Measurements from ENCODE around the gene GJA9.
A peak's percentile ranks its signal among the peaks of the same experiment; 100 is the strongest.
"Not testable (repeated sequence)": the region's sequence is repeated elsewhere in the genome, so short reads cannot be mapped to it uniquely, and the experiment has no call there.

The GJA9 gene

GRCh38 chr1:38867208-38867607 lies 14.2 kb downstream of the GJA9 start:
- H3K4me3 Mint-ChIP-seq: no peak overlapping the region
- H3K4me1 Mint-ChIP-seq: peaks cover 36% of the 10 kb centered on the region
- peaks cover 8% of the 10 kb centered on the region for H3K36me3 Mint-ChIP-seq (ENCODE audit: insufficient read depth)
- H3K27ac Mint-ChIP-seq (ENCODE audit: low read depth): no peak overlapping the region
- no peaks in the 10 kb centered on the region for H3K9me3 Mint-ChIP-seq
- H3K27me3 Mint-ChIP-seq: no peaks in the 10 kb centered on the region
- no peak for ATAC-seq (replicated peaks; ENCODE audit: extremely low read depth, poor library complexity, severe bottlenecking)
- no peak for DNase-seq (ENCODE audit: low spot score in 2 of 2)

GRCh38 chr1:38865112-38865715 lies 16.2 kb downstream of the GJA9 start:
- H3K9me3 Mint-ChIP-seq: no peaks in the 10 kb centered on the region
- H3K4me1 Mint-ChIP-seq: peaks cover 28% of the 10 kb centered on the region
- peaks cover 8% of the 10 kb centered on the region for H3K36me3 Mint-ChIP-seq (ENCODE audit: insufficient read depth)
- no peaks in the 10 kb centered on the region for H3K27me3 Mint-ChIP-seq
- DNase-seq (ENCODE audit: low spot score in 2 of 2) (no peak), ATAC-seq (replicated peaks; ENCODE audit: extremely low read depth, poor library complexity, severe bottlenecking) (no peak)
- H3K27ac Mint-ChIP-seq (ENCODE audit: low read depth): no peak overlapping the region
- no peak overlapping the region for H3K4me3 Mint-ChIP-seq

- no peak for ATAC-seq (replicated peaks; ENCODE audit: extremely low read depth, poor library complexity, severe bottlenecking)
- peaks cover 15% of the 10 kb centered on the region for H3K36me3 Mint-ChIP-seq (ENCODE audit: insufficient read depth)
- H3K9me3 Mint-ChIP-seq: no peaks in the 10 kb centered on the region
- peaks cover 29% of the 10 kb centered on the region for H3K4me1 Mint-ChIP-seq
- peak overlapping the region; percentile 91 for H3K27ac Mint-ChIP-seq (ENCODE audit: low read depth)
- no peaks in the 10 kb centered on the region for H3K27me3 Mint-ChIP-seq
- no peak for DNase-seq (ENCODE audit: low spot score in 2 of 2)
- H3K4me3 Mint-ChIP-seq: peak overlapping the region; percentile 90
These were observed 21.0 kb downstream of the GJA9 start for GRCh38 chr1:38860454-38860795.

GRCh38 chr1:38859561-38860453 lies 21.6 kb downstream of the GJA9 start, which contains the start of gene RRAGC:
RRAGC (minus strand) TSS chr1:38859772; CDS start chr1:38859646, 126 bp downstream.
- Mint-ChIP-seq H3K36me3 (ENCODE audit: insufficient read depth) (peaks cover 19% of the 10 kb centered on the region), H3K27ac (ENCODE audit: low read depth) (peak within 1 kb of the TSS; percentile 91), H3K9me3 (no peaks in the 10 kb centered on the region), H3K27me3 (no peaks in the 10 kb centered on the region), H3K4me1 (peaks cover 35% of the 10 kb centered on the region), H3K4me3 (peak within 1 kb of the TSS; percentile 90)
- ATAC-seq (replicated peaks; ENCODE audit: extremely low read depth, poor library complexity, severe bottlenecking) (peak; percentile 100), DNase-seq (ENCODE audit: low spot score in 2 of 2) (peak; percentile 93 to 96)

- DNase-seq (ENCODE audit: low spot score in 2 of 2) (peak in 1 of 2 donors; percentile 12), ATAC-seq (replicated peaks; ENCODE audit: extremely low read depth, poor library complexity, severe bottlenecking) (peak; percentile 11)
- Mint-ChIP-seq H3K36me3 (ENCODE audit: insufficient read depth) (peaks cover 23% of the 10 kb centered on the region), H3K9me3 (no peaks in the 10 kb centered on the region), H3K4me1 (peaks cover 34% of the 10 kb centered on the region), H3K27me3 (no peaks in the 10 kb centered on the region), H3K4me3 (peak overlapping the region; percentile 90), H3K27ac (ENCODE audit: low read depth) (peak overlapping the region; percentile 91)
These were observed 22.4 kb downstream of the GJA9 start for GRCh38 chr1:38858833-38859560.

GRCh38 chr1:38852780-38853179 lies 28.6 kb downstream of the GJA9 start:
- no peak for ATAC-seq (replicated peaks; ENCODE audit: extremely low read depth, poor library complexity, severe bottlenecking)
- H3K4me1 Mint-ChIP-seq: peaks cover 26% of the 10 kb centered on the region
- H3K27ac Mint-ChIP-seq (ENCODE audit: low read depth): peak overlapping the region; percentile 27
- H3K36me3 Mint-ChIP-seq (ENCODE audit: insufficient read depth): peaks cover 44% of the 10 kb centered on the region
- no peak overlapping the region for H3K4me3 Mint-ChIP-seq
- H3K27me3 Mint-ChIP-seq: no peaks in the 10 kb centered on the region
- H3K9me3 Mint-ChIP-seq: no peaks in the 10 kb centered on the region
- DNase-seq (ENCODE audit: low spot score in 2 of 2): no peak

GRCh38 chr1:38848071-38848470 lies 33.3 kb downstream of the GJA9 start:
- Mint-ChIP-seq H3K9me3 (no peaks in the 10 kb centered on the region), H3K27ac (ENCODE audit: low read depth) (no peak overlapping the region), H3K4me3 (no peak overlapping the region), H3K4me1 (peaks cover 18% of the 10 kb centered on the region), H3K27me3 (no peaks in the 10 kb centered on the region), H3K36me3 (ENCODE audit: insufficient read depth) (peaks cover 56% of the 10 kb centered on the region)
- no peak for ATAC-seq (replicated peaks; ENCODE audit: extremely low read depth, poor library complexity, severe bottlenecking)
- DNase-seq (ENCODE audit: low spot score in 2 of 2): no peak

GRCh38 chr1:38846210-38846609 lies 35.2 kb downstream of the GJA9 start:
- no peaks in the 10 kb centered on the region for H3K9me3 Mint-ChIP-seq
- H3K4me1 Mint-ChIP-seq: peaks cover 20% of the 10 kb centered on the region
- no peak for DNase-seq (ENCODE audit: low spot score in 2 of 2)
- ATAC-seq (replicated peaks; ENCODE audit: extremely low read depth, poor library complexity, severe bottlenecking): no peak
- H3K4me3 Mint-ChIP-seq: no peak overlapping the region
- no peaks in the 10 kb centered on the region for H3K27me3 Mint-ChIP-seq
- peaks cover 60% of the 10 kb centered on the region for H3K36me3 Mint-ChIP-seq (ENCODE audit: insufficient read depth)
- no peak overlapping the region for H3K27ac Mint-ChIP-seq (ENCODE audit: low read depth)

- H3K27me3 Mint-ChIP-seq; H3K9me3 Mint-ChIP-seq; H3K27ac Mint-ChIP-seq (ENCODE audit: low read depth); H3K4me3 Mint-ChIP-seq; DNase-seq (ENCODE audit: low spot score in 2 of 2); ATAC-seq (replicated peaks; ENCODE audit: extremely low read depth, poor library complexity, severe bottlenecking): not testable (repeated sequence)
- peaks cover 25% of the 10 kb centered on the region for H3K4me1 Mint-ChIP-seq
- peaks cover 61% of the 10 kb centered on the region for H3K36me3 Mint-ChIP-seq (ENCODE audit: insufficient read depth)
These were observed 36.3 kb downstream of the GJA9 start for GRCh38 chr1:38845088-38845487.

- Mint-ChIP-seq H3K4me1 (peaks cover 26% of the 10 kb centered on the region), H3K27me3 (no peaks in the 10 kb centered on the region), H3K4me3 (no peak overlapping the region), H3K27ac (ENCODE audit: low read depth) (no peak overlapping the region), H3K9me3 (no peaks in the 10 kb centered on the region), H3K36me3 (ENCODE audit: insufficient read depth) (peaks cover 68% of the 10 kb centered on the region)
- ATAC-seq (replicated peaks; ENCODE audit: extremely low read depth, poor library complexity, severe bottlenecking) (no peak), DNase-seq (ENCODE audit: low spot score in 2 of 2) (no peak)
These were observed 41.1 kb downstream of the GJA9 start for GRCh38 chr1:38840281-38840680.

- Mint-ChIP-seq H3K4me1 (peaks cover 18% of the 10 kb centered on the region), H3K27me3 (no peaks in the 10 kb centered on the region), H3K4me3 (no peak overlapping the region), H3K9me3 (no peaks in the 10 kb centered on the region), H3K27ac (ENCODE audit: low read depth) (no peak overlapping the region), H3K36me3 (ENCODE audit: insufficient read depth) (peaks cover 59% of the 10 kb centered on the region)
- DNase-seq (ENCODE audit: low spot score in 2 of 2): no peak
- ATAC-seq (replicated peaks; ENCODE audit: extremely low read depth, poor library complexity, severe bottlenecking): no peak
These were observed 42.0 kb downstream of the GJA9 start for GRCh38 chr1:38839363-38839762.

GRCh38 chr1:38836316-38836715 lies 45.1 kb downstream of the GJA9 start:
- not testable (repeated sequence) for H3K4me1 Mint-ChIP-seq; H3K4me3 Mint-ChIP-seq; ATAC-seq (replicated peaks; ENCODE audit: extremely low read depth, poor library complexity, severe bottlenecking); H3K27me3 Mint-ChIP-seq; DNase-seq (ENCODE audit: low spot score in 2 of 2); H3K9me3 Mint-ChIP-seq; H3K27ac Mint-ChIP-seq (ENCODE audit: low read depth)
- H3K36me3 Mint-ChIP-seq (ENCODE audit: insufficient read depth): peaks cover 31% of the 10 kb centered on the region

Data from central memory CD8-positive, alpha-beta T cell (primary cell).